SK-N-MC (cell line): ENCODE data around the gene ANO2.

ENCODE experiments used
- DNase-seq: peaks from one replicate; pipeline ENCODE4 v3.0.0-alpha.2; 2011; ENCODE audit warnings: low read depth, low spot score
- H3K27ac ChIP-seq: fragments of 200-600 bp; sonication (generic); 2 replicates; pipeline ENCODE4 v1.5.1; 2016; ENCODE audit warnings: mixed run types
- H3K36me3 ChIP-seq: fragments of 200-600 bp; sonication (generic); 2 replicates; pipeline ENCODE4 v1.6.1; 2017; ENCODE audit warnings: antibody characterized with exemption, low read length, mixed read lengths; ENCODE audit not compliant: insufficient read depth
- H3K4me3 ChIP-seq: fragments of 200-600 bp; sonication (generic); 2 replicates; pipeline ENCODE4 v1.5.1; 2016
- H3K9ac ChIP-seq: fragments of 200-600 bp; sonication (generic); 2 replicates; pipeline ENCODE4 v1.8.0; 2017; ENCODE audit warnings: mixed run types, mixed read lengths; ENCODE audit not compliant: insufficient read length
- H3K9me3 ChIP-seq: fragments of 200-600 bp; sonication (generic); 2 replicates; pipeline ENCODE4 v1.6.1; 2017; ENCODE audit warnings: low read depth, mild to moderate bottlenecking, antibody characterized with exemption, low read length, moderate library complexity, mixed read lengths
- EZH2 ChIP-seq: fragments of 200-600 bp; sonication (generic); IDR thresholded peaks from one replicate; pipeline ENCODE4 v1.6.1; 2017; ENCODE audit warnings: antibody characterized with exemption
- FOXP2 ChIP-seq: optimal IDR thresholded peaks from 2 replicates; pipeline ENCODE3; 2011; ENCODE audit warnings: mild to moderate bottlenecking, moderate library complexity; ENCODE audit not compliant: insufficient read depth; ENCODE audit errors: extremely low read length, control extremely low read depth
- POLR2AphosphoS5 ChIP-seq: IDR thresholded peaks from 2 replicates; pipeline ENCODE4 v1.6.1; 2012; ENCODE audit warnings: mild to moderate bottlenecking, low read depth, low read length, borderline replicate concordance

Gene ANO2

GRCh38 chr12:5632453-5632852 lies 312.6 kb downstream of the ANO2 start:
- no peak for DNase-seq
- no peak for TF ChIP-seq POLR2AphosphoS5
- TF ChIP-seq FOXP2 = no peak
- no peak for TF ChIP-seq EZH2
- H3K9me3 ChIP-seq = no peaks in the 10 kb centered on the region

GRCh38 chr12:5631497-5631896 lies 313.6 kb downstream of the ANO2 start:
- DNase-seq = no peak
- H3K27ac ChIP-seq = no peak overlapping the region
- no peaks in the 10 kb centered on the region for H3K36me3 ChIP-seq
- no peaks in the 10 kb centered on the region for H3K9me3 ChIP-seq
- H3K9ac ChIP-seq = no peak overlapping the region
- TF ChIP-seq EZH2 = no peak
- no peak for TF ChIP-seq POLR2AphosphoS5
- no peak for TF ChIP-seq FOXP2
- H3K4me3 ChIP-seq = no peak overlapping the region

More at GRCh38 chr12:5632453-5632852, 312.6 kb downstream of the ANO2 start:
- H3K36me3 ChIP-seq = no peaks in the 10 kb centered on the region
- no peak overlapping the region for H3K9ac ChIP-seq
- H3K4me3 ChIP-seq = no peak overlapping the region
- H3K27ac ChIP-seq = no peak overlapping the region

GRCh38 chr12:5630726-5631125 lies 314.3 kb downstream of the ANO2 start:
- TF ChIP-seq EZH2 (no peak), FOXP2 (no peak), POLR2AphosphoS5 (no peak)
- no peaks in the 10 kb centered on the region for H3K36me3 ChIP-seq
- no peak overlapping the region for H3K27ac ChIP-seq
- H3K4me3 ChIP-seq = no peak overlapping the region
- no peaks in the 10 kb centered on the region for H3K9me3 ChIP-seq
- H3K9ac ChIP-seq = no peak overlapping the region
- no peak for DNase-seq

- H3K27ac ChIP-seq = no peak overlapping the region
- TF ChIP-seq POLR2AphosphoS5 (no peak), FOXP2 (no peak), EZH2 (no peak)
- no peak overlapping the region for H3K4me3 ChIP-seq
- no peaks in the 10 kb centered on the region for H3K9me3 ChIP-seq
- no peaks in the 10 kb centered on the region for H3K36me3 ChIP-seq
- H3K9ac ChIP-seq = no peak overlapping the region
- DNase-seq = no peak
These were observed 316.6 kb downstream of the ANO2 start for GRCh38 chr12:5628501-5628900.

GRCh38 chr12:5627053-5627630 lies 317.9 kb downstream of the ANO2 start:
- H3K9me3 ChIP-seq = no peaks in the 10 kb centered on the region
- H3K27ac ChIP-seq = no peak overlapping the region
- no peak overlapping the region for H3K9ac ChIP-seq
- no peaks in the 10 kb centered on the region for H3K36me3 ChIP-seq
- DNase-seq = no peak
- H3K4me3 ChIP-seq = no peak overlapping the region
- TF ChIP-seq EZH2 = no peak
- TF ChIP-seq FOXP2 = no peak
- TF ChIP-seq POLR2AphosphoS5 = no peak

GRCh38 chr12:5626151-5626550 lies 318.9 kb downstream of the ANO2 start:
- no peak overlapping the region for H3K9ac ChIP-seq
- no peak for TF ChIP-seq FOXP2
- no peak for TF ChIP-seq POLR2AphosphoS5
- no peak for TF ChIP-seq EZH2
- no peak overlapping the region for H3K4me3 ChIP-seq
- H3K27ac ChIP-seq = no peak overlapping the region
- no peaks in the 10 kb centered on the region for H3K36me3 ChIP-seq
- H3K9me3 ChIP-seq = no peaks in the 10 kb centered on the region
- no peak for DNase-seq

GRCh38 chr12:5624486-5625272 lies 320.4 kb downstream of the ANO2 start:
- TF ChIP-seq POLR2AphosphoS5 (no peak), EZH2 (no peak), FOXP2 (no peak)
- Histone ChIP-seq H3K36me3 (no peaks in the 10 kb centered on the region), H3K9ac (no peak overlapping the region), H3K9me3 (no peaks in the 10 kb centered on the region), H3K27ac (no peak overlapping the region), H3K4me3 (no peak overlapping the region)
- DNase-seq = no peak

- no peak for DNase-seq
- no peak for TF ChIP-seq FOXP2
- TF ChIP-seq EZH2 = no peak
- no peaks in the 10 kb centered on the region for H3K9me3 ChIP-seq
- no peaks in the 10 kb centered on the region for H3K36me3 ChIP-seq
- H3K4me3 ChIP-seq = no peak overlapping the region
- no peak overlapping the region for H3K9ac ChIP-seq
- H3K27ac ChIP-seq = no peak overlapping the region
These were observed 321.6 kb downstream of the ANO2 start for GRCh38 chr12:5623411-5623810.

- Histone ChIP-seq H3K9ac (no peak overlapping the region), H3K4me3 (no peak overlapping the region), H3K9me3 (no peaks in the 10 kb centered on the region), H3K27ac (no peak overlapping the region), H3K36me3 (no peaks in the 10 kb centered on the region)
- DNase-seq = no peak
- TF ChIP-seq EZH2 (no peak), FOXP2 (no peak), POLR2AphosphoS5 (no peak)
These were observed 322.8 kb downstream of the ANO2 start for GRCh38 chr12:5622280-5622679.
